B cell (primary cell): ENCODE measurements around the gene PNKD.

Experiments
- CTCF ChIP-seq: fragments of 200-600 bp; IDR thresholded peaks from one replicate; pipeline ENCODE4 v1.8.0; 2022; ENCODE audit warnings: antibody characterized with exemption, mild to moderate bottlenecking
- EZH2 ChIP-seq: IDR thresholded peaks from 2 replicates; pipeline ENCODE4 v1.6.1; 2012; ENCODE audit warnings: borderline replicate concordance, low read depth, mild to moderate bottlenecking, moderate library complexity, low read length; ENCODE audit not compliant: insufficient read depth, poor library complexity, severe bottlenecking

GRCh38 chr2:218233543-218233942, 36.8 kb upstream of the PNKD start:
- TF ChIP-seq CTCF (no peak), EZH2 (no peak)
